NCI-H226 (cell line): ENCODE measurements around the gene MBD3L1.

ENCODE experiments used
- DNase-seq: peaks from one replicate; pipeline ENCODE4 v3.0.0-alpha.2; 2015

MBD3L1 gene

GRCh38 chr19:8881512-8881911 is 49.3 kb downstream of the MBD3L1 start:
- DNase-seq: no peak

GRCh38 chr19:8884416-8884815 is 52.2 kb downstream of the MBD3L1 start:
- DNase-seq: no peak

- DNase-seq: no peak
These were observed 55.2 kb downstream of the MBD3L1 start for GRCh38 chr19:8887364-8887763.

- no peak for DNase-seq
These were observed 58.1 kb downstream of the MBD3L1 start for GRCh38 chr19:8890260-8890659.
